SKM-1 (cell line): ENCODE measurements around the gene TMEM94.

Experiments used
- DNase-seq: peaks from one replicate; lab custom pipeline; 2025; ENCODE audit not compliant: unreplicated experiment; lab: John Stamatoyannopoulos, UW

Gene TMEM94

DNA sequence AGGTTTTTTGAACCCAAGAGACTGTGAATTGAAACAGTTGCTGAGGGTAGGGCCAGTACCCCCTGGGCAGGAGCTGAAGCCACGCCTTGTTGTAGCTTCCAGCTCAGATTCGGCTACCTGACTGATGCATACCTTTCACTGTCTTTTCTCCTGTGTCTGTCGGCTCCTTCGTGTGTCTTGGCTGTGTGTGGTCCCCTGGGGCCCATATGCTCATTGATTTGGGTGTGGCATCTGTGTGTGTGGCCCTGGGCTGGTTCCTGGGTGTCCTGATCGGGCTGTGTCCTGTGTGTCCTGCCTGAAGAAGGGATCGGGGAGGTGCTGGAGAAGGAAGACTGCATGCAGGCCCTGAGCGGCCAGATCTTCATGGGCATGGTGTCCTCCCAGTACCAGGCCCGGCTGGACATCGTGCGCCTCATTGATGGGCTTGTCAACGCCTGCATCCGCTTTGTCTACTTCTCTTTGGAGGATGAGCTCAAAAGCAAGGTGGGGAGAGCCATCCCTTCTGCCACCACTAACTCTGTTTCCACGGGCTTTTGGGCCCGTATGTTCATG, 38.0 kb downstream of the TMEM94 start:
- no peak for DNase-seq

GRCh38 chr17:75496005-75496404, 39.6 kb downstream of the TMEM94 start:
- DNase-seq: no peak

- no peak for DNase-seq
Observed at GRCh38 chr17:75498039-75498725, 41.7 kb downstream of the TMEM94 start.

GRCh38 chr17:75498726-75499213, 42.3 kb downstream of the TMEM94 start:
- DNase-seq: no peak

- no peak for DNase-seq
Observed at GRCh38 chr17:75499313-75500022, 43.0 kb downstream of the TMEM94 start.

DNA sequence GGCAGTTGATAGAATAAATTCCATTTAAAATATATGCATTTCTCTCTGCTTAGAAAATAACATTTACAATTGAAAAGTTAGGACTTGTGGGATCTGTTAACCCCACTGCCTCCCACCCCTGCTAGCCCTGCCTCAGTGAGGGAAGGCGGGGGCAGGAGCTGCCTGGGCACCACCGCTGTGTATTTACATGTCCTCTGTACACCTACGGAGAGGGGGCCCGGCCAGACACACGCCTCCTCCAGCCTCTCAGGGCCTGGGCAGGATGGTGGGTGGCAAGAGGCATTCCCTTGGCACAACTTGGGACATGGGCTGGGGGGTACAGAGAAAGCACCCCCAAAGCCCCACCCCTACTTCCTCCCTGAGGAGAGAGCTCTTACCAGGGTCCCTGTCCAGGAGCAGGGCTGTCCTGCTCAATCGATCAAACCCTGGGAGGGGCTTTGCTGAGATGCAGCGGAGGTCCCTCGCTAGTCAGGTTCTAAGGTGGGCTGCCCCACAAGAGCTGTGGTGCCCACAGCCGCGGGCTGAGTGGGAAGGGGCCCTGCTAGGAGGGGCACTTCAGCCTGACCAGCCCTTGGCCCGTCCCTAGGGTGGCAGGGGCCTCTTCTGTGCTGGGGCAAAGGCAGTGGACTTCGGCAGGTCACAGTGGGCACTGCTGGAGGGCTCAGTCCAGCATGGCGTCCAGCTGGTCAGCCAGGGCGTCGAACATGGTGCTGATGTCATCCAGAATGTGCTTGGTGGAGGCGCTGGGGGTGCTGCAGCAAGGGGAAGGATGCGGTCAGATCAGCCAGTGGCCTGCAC, 44.2 kb downstream of the TMEM94 start:
- DNase-seq: no peak

- DNase-seq: no peak
Observed at GRCh38 chr17:75501378-75502071, 45.1 kb downstream of the TMEM94 start.

DNA sequence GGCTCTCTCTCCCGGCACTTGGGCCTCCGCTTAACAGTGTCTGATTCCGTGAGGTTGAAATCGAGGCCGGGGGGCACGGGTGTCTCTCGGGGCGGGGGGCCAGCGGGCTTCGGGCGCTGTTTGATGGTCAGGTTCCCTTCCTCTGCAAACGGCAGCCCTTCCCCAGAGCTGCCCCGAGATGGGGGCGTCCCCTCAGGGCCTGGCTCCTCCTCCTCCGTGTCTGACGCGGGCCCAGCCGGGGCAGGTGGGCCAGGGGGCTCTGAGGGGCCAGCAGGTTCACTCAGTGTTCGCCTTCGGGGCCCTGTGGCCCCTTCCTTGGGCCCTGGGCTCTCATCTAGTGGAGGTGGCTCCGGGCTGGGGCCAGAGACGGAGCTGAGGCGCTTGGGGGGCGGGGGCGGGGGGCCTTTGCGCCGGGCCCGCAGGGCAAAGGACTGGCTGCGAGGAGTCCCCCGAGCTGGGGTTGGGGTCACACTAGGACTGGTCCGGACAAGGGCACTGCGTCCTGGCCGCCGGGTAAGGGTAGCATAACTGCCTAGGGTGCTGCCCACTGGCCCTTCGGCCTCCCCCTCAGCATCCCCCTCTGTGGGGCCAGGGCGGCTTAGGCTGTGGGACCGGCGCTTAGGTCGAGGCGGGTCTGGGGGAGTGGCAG, 45.8 kb downstream of the TMEM94 start:
- DNase-seq: no peak

GRCh38 chr17:75502721-75503329, 46.4 kb downstream of the TMEM94 start:
- DNase-seq: no peak

DNA sequence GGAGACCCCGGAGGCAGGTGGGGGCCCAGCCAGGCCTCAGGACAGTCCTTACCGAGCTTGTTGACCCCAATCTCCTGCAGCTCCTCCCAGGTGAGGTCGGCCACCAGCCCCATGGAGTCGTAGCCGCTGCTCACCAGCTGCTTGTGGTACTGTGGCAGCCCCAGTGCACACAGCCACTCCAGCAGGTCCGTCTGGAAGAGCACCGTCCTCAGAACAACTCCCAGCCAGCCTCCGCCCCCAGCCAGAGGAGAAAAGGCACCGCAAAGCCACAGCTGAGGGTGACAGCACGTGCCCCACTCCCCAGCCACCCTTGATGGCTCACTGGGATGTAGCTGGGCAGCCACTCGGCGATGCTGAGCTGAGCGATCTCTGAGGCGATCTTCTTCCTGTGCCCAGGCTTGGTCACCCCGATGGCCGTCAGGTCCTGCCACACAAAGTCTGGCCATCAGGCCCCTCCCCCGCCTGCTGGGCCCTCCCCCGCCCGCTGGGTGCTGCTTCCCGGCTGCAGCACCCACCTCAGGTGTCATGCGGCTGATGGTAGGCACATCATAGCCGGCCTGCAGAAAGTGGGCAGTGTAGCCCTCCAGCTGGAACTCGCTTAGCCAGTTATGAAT, 47.0 kb downstream of the TMEM94 start:
- no peak for DNase-seq

DNA sequence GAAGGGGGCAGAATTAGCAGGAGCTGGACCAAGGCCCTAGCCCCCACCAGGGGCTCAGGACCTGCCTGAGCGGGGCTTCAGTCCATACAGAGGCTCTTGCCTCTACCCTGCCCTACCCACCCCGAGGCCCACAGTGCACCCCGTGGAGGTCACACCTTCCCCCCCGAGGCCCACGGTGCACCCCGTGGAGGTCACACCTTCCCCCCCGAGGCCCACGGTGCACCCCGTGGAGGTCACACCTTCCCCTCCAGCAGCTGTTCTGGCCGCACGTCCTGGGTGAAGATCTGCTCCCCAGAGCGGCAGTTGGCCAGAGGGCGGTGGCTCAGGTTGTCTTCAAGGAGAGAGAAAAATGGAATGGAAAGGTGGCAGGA, 47.5 kb downstream of the TMEM94 start:
- no peak for DNase-seq

- peak; percentile 35 for DNase-seq
Observed at GRCh38 chr17:75504347-75505151, 48.1 kb downstream of the TMEM94 start.

- DNase-seq: no peak
Observed at GRCh38 chr17:75505152-75505409, 48.6 kb downstream of the TMEM94 start.

DNA sequence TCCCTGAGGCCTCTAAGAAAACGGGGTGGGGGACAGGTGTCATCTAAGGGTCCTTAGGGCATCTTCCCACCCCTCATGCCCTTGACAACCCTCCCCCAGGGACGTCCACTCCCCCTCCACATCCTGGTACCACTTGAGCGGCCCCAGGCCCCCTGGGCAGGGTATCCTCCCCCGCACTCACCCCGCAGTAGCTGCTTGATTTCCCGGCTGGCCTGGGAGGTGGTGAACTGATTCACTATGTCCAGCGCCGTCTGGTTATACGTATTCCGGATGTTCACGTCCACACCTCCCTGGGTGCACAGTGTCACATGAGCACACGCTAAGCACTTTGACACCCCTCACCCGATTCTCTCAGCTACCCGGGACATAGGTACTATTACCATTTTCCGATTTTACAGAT, 49.2 kb downstream of the TMEM94 start:
- DNase-seq: no peak

GRCh38 chr17:75506134-75506533, 49.7 kb downstream of the TMEM94 start:
- DNase-seq: no peak

DNA sequence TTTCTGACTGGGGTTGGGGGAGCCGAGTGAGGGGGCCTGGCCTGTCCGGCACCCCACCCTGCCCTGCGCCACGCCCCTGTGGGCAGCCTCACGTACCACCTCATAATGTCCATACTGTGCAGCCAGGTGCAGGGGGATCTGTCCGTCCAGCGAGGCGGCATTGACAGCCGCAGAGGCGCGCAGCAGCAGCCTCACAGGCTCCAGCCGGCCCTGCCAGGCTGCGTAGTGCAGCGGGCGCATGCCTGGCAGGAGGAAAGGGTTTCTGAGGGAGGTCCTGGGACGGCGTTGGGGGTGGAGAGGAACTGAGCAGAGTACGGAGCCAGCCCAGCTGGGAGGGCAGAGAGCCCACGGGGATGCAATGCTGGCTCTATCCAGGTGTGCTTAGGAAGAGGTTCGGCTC, 50.5 kb downstream of the TMEM94 start:
- DNase-seq: no peak

GRCh38 chr17:75507733-75508719, 51.6 kb downstream of the TMEM94 start:
- no peak for DNase-seq

DNA sequence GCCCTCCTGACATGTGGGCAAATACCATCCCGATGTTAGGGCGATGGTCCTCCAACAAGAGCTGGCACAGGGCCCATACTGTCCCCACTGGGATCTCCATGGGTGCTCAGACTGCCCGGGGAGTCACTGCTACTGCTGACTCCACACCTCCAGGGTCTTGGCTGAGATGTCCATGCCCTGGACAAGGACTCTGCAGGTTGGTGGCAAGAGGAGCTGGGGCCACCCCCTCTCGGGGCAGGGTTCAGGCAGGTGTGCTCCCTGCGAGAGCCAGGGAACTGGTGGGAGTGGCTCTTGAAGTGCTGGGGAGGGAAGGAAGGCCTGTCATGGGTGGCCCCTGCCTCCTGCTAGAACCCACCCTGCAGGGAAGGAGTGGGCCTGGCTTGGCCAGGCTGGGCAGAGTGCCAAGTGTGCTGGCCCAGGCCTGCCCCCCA, 52.5 kb downstream of the TMEM94 start:
- no peak for DNase-seq
